Stimulated activated CD8-positive, alpha-beta memory T cell treated with anti-CD3 and anti-CD28 coated beads, Interleukin-4, amount 100 ng/mL, for 1 hour (primary cell): ENCODE measurements around the gene MPI.
"Not testable (repeated sequence)": the region's sequence is repeated elsewhere in the genome, so short reads cannot be mapped to it uniquely, and the experiment has no call there.

ENCODE experiments used
- DNase-seq, 2 donors: peaks; one replicate each; pipeline ENCODE4 v3.0.0-alpha.2; 2020; ENCODE audit warnings: low read depth in 2 of 2, low spot score in 1 of 2

The MPI gene

GRCh38 chr15:74890665-74890960, 771 bp downstream of the MPI start:
- DNase-seq: no peak

GRCh38 chr15:74891469-74891868, 1.6 kb downstream of the MPI start:
- DNase-seq: no peak

- no peak for DNase-seq
These were observed 2.5 kb downstream of the MPI start for GRCh38 chr15:74892313-74892712.

- DNase-seq: no peak
These were observed 3.1 kb downstream of the MPI start for GRCh38 chr15:74892931-74893330.

- no peak for DNase-seq
These were observed 3.8 kb downstream of the MPI start for GRCh38 chr15:74893627-74894026.

GRCh38 chr15:74894383-74894782, 4.5 kb downstream of the MPI start:
- DNase-seq: not testable (repeated sequence)

GRCh38 chr15:74895830-74896229, 6.0 kb downstream of the MPI start:
- DNase-seq: no peak

GRCh38 chr15:74896316-74896715, 6.5 kb downstream of the MPI start:
- DNase-seq: no peak

- DNase-seq: no peak
These were observed 7.5 kb downstream of the MPI start for GRCh38 chr15:74897300-74897701.

- peak; percentile 24 to 37 for DNase-seq
These were observed 11.8 kb downstream of the MPI start for GRCh38 chr15:74901612-74902063.

GRCh38 chr15:74902295-74903075, 12.6 kb downstream of the MPI start:
- DNase-seq: no peak

GRCh38 chr15:74903676-74904075, 13.8 kb downstream of the MPI start:
- DNase-seq: no peak

- DNase-seq: no peak
These were observed 14.5 kb downstream of the MPI start for GRCh38 chr15:74904190-74904805.

GRCh38 chr15:74906067-74906449, 16.2 kb downstream of the MPI start:
- DNase-seq: no peak

GRCh38 chr15:74906450-74907162, 16.8 kb downstream of the MPI start, which contains the start of gene FAM219B:
Gene FAM219B (minus strand): TSS chr15:74906851. CDS start chr15:74906800, 51 bp downstream.
- peak; percentile 61 to 64 for DNase-seq

- DNase-seq: no peak
These were observed 17.5 kb downstream of the MPI start for GRCh38 chr15:74907163-74907870.

- no peak for DNase-seq
These were observed 18.8 kb downstream of the MPI start for GRCh38 chr15:74908635-74909034.

GRCh38 chr15:74913041-74913440, 23.2 kb downstream of the MPI start:
- DNase-seq: no peak

- DNase-seq: not testable (repeated sequence)
These were observed 24.0 kb downstream of the MPI start for GRCh38 chr15:74913799-74914198.

- DNase-seq: no peak
These were observed 27.8 kb downstream of the MPI start for GRCh38 chr15:74917676-74918075.

GRCh38 chr15:74920456-74920855, 30.6 kb downstream of the MPI start:
- DNase-seq: no peak

- DNase-seq: no peak
These were observed 34.7 kb downstream of the MPI start for GRCh38 chr15:74924525-74924924.
